HG03095 (cell line): ENCODE data around the gene ANKRD55.
"Not testable (repeated sequence)": the region's sequence is repeated elsewhere in the genome, so short reads cannot be mapped to it uniquely, and the experiment has no call there.

Experiments
- ATAC-seq: cut with Tn5 transposase; IDR thresholded peaks from one replicate; pipeline ENCODE4 v1.9.1; 2021; ENCODE audit warnings: moderate library complexity; ENCODE audit not compliant: unreplicated experiment

Gene ANKRD55

GRCh38 chr5:56253924-56254323, 20.8 kb upstream of the ANKRD55 start:
- no peak for ATAC-seq

- ATAC-seq, result no peak
These were observed 20.0 kb upstream of the ANKRD55 start for GRCh38 chr5:56253126-56253525.

- ATAC-seq, result no peak
These were observed 18.9 kb upstream of the ANKRD55 start for GRCh38 chr5:56251918-56252553.

GRCh38 chr5:56251440-56251839, 18.3 kb upstream of the ANKRD55 start:
- ATAC-seq, result no peak

- ATAC-seq, result no peak
These were observed 16.9 kb upstream of the ANKRD55 start for GRCh38 chr5:56250011-56250410.

- not testable (repeated sequence) for ATAC-seq
These were observed 16.0 kb upstream of the ANKRD55 start for GRCh38 chr5:56249085-56249484.

- ATAC-seq, result no peak
These were observed 14.5 kb upstream of the ANKRD55 start for GRCh38 chr5:56247592-56247991.

GRCh38 chr5:56246769-56247168, 13.6 kb upstream of the ANKRD55 start:
- no peak for ATAC-seq

- ATAC-seq, result no peak
These were observed 12.4 kb upstream of the ANKRD55 start for GRCh38 chr5:56245481-56245880.

GRCh38 chr5:56244627-56245026, 11.5 kb upstream of the ANKRD55 start:
- no peak for ATAC-seq

GRCh38 chr5:56242271-56242670, 9.1 kb upstream of the ANKRD55 start:
- not testable (repeated sequence) for ATAC-seq

- no peak for ATAC-seq
These were observed 592 bp downstream of the ANKRD55 start for GRCh38 chr5:56232538-56232937.

- no peak for ATAC-seq
These were observed 2.6 kb downstream of the ANKRD55 start for GRCh38 chr5:56230576-56230975.

GRCh38 chr5:56229111-56229510, 4.0 kb downstream of the ANKRD55 start:
- no peak for ATAC-seq

- no peak for ATAC-seq
These were observed 4.5 kb downstream of the ANKRD55 start for GRCh38 chr5:56228631-56229030.

- no peak for ATAC-seq
These were observed 5.4 kb downstream of the ANKRD55 start for GRCh38 chr5:56227691-56228090.

GRCh38 chr5:56223298-56223697, 9.8 kb downstream of the ANKRD55 start:
- ATAC-seq, result not testable (repeated sequence)

GRCh38 chr5:56221601-56222000, 11.5 kb downstream of the ANKRD55 start:
- ATAC-seq, result not testable (repeated sequence)

- ATAC-seq, result no peak
These were observed 17.9 kb downstream of the ANKRD55 start for GRCh38 chr5:56215019-56215830.

- ATAC-seq, result not testable (repeated sequence)
These were observed 19.1 kb downstream of the ANKRD55 start for GRCh38 chr5:56213886-56214535.

- no peak for ATAC-seq
These were observed 20.8 kb downstream of the ANKRD55 start for GRCh38 chr5:56212130-56212879.
